Measurements from ENCODE around the gene GFI1B.

DNA sequence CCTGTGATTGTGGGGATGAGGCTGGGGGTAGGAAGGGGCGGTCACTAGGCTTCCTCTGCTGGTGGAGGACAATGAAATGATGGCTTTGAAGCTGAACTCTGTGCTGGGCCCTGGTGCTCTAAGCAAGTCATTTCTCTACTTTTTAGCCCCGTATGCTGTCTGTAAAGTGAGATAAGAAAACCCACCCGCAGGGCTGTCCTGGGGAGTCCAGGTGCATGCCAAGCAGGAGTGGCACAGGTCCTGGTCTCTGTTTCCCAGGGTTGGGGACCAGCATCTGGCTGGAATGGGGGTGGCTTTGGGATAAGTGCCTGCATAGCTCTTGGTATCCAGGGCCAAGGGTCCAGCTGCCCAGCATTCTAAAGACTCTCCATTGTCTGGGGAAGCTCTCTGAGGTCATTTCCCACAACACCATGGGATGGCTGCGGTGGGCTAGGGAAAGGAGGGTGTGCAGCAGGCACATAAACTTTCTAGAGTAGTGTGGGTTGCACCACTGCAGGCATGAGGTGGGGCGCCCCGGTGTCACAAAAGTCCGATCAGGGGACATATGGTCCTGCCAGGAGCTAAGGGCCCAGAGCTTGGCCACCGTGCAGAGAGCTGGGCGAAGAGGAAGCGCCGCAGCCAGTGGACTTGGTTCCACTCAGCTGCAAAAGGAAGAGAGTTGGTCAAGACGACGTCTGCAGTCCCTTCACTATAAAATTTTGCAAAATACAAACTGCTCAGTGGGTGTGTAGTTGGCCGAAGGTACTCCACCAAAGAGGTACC is 26.7 kb downstream of the GFI1B start:
- TF ChIP-seq POLR2A (IDR thresholded peaks at IDR 0.05): no peak
- TF ChIP-seq, protein P1, sequence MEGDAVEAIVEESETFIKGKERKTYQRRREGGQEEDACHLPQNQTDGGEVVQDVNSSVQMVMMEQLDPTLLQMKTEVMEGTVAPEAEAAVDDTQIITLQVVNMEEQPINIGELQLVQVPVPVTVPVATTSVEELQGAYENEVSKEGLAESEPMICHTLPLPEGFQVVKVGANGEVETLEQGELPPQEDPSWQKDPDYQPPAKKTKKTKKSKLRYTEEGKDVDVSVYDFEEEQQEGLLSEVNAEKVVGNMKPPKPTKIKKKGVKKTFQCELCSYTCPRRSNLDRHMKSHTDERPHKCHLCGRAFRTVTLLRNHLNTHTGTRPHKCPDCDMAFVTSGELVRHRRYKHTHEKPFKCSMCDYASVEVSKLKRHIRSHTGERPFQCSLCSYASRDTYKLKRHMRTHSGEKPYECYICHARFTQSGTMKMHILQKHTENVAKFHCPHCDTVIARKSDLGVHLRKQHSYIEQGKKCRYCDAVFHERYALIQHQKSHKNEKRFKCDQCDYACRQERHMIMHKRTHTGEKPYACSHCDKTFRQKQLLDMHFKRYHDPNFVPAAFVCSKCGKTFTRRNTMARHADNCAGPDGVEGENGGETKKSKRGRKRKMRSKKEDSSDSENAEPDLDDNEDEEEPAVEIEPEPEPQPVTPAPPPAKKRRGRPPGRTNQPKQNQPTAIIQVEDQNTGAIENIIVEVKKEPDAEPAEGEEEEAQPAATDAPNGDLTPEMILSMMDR (IDR thresholded peaks at IDR 0.05): no peak
